ENCODE results near the gene ADAMTSL5.

Gene ADAMTSL5

GRCh38 chr19:1455336-1456120, 57.3 kb downstream of the ADAMTSL5 start:
- Histone ChIP-seq H3K27me3 (ENCODE audit: insufficient read depth, low read length) (peaks cover 67% of the 10 kb centered on the region), H3K4me1 (ENCODE audit: insufficient read depth, low read length) (peaks cover 6% of the 10 kb centered on the region), H3K27ac (ENCODE audit: low read depth, low read length) (no peak overlapping the region), H3K9me3 (ENCODE audit: insufficient read depth, low read depth, low read length) (no peaks in the 10 kb centered on the region), H3K36me3 (ENCODE audit: insufficient read depth, low read length) (no peaks in the 10 kb centered on the region), H3K9ac (ENCODE audit: low read depth, low read length) (no peak overlapping the region; the same call in 1 of the 2 replicates), H3K4me3 (ENCODE audit: low read length) (peak overlapping the region; percentile 5; the same call in 1 of the 2 replicates)
- 79% methylated on average over 42 of the region's 42 CpGs for WGBS

Measured in HUES64 (cell line).